IPS DF 19.7 (cell line): ENCODE data around the gene ADAMTS1.

Source experiments
- DNase-seq: peaks from one replicate; pipeline ENCODE4 v3.0.0-alpha.2; 2013; ENCODE audit warnings: low read depth, low spot score

The ADAMTS1 gene

GRCh38 chr21:26844258-26845065 lies 747 bp downstream of the ADAMTS1 start:
- no peak for DNase-seq

GRCh38 chr21:26843933-26844257 lies 1.3 kb downstream of the ADAMTS1 start:
- DNase-seq, result no peak

- no peak for DNase-seq
Measured at GRCh38 chr21:26842974-26843932, 2.0 kb downstream of the ADAMTS1 start.

GRCh38 chr21:26842300-26842699 lies 2.9 kb downstream of the ADAMTS1 start:
- no peak for DNase-seq

- DNase-seq, result no peak
Measured at GRCh38 chr21:26840912-26841311, 4.3 kb downstream of the ADAMTS1 start.

- DNase-seq, result no peak
Measured at GRCh38 chr21:26840201-26840600, 5.0 kb downstream of the ADAMTS1 start.

GRCh38 chr21:26837539-26837938 lies 7.7 kb downstream of the ADAMTS1 start:
- DNase-seq, result no peak

- no peak for DNase-seq
Measured at GRCh38 chr21:26836528-26836927, 8.7 kb downstream of the ADAMTS1 start.

- DNase-seq, result no peak
Measured at GRCh38 chr21:26835714-26836265, 9.4 kb downstream of the ADAMTS1 start.

- no peak for DNase-seq
Measured at GRCh38 chr21:26835027-26835713, 10.0 kb downstream of the ADAMTS1 start.

GRCh38 chr21:26834181-26834905 lies 10.9 kb downstream of the ADAMTS1 start:
- DNase-seq, result no peak

- DNase-seq, result no peak
Measured at GRCh38 chr21:26833460-26833939, 11.7 kb downstream of the ADAMTS1 start.

- no peak for DNase-seq
Measured at GRCh38 chr21:26833011-26833410, 12.2 kb downstream of the ADAMTS1 start.

- no peak for DNase-seq
Measured at GRCh38 chr21:26832546-26832945, 12.7 kb downstream of the ADAMTS1 start.

GRCh38 chr21:26826801-26827200 lies 18.4 kb downstream of the ADAMTS1 start:
- DNase-seq, result no peak

- DNase-seq, result no peak
Measured at GRCh38 chr21:26820509-26820908, 24.7 kb downstream of the ADAMTS1 start.

- no peak for DNase-seq
Measured at GRCh38 chr21:26819740-26820324, 25.4 kb downstream of the ADAMTS1 start.

GRCh38 chr21:26818906-26819305 lies 26.3 kb downstream of the ADAMTS1 start:
- DNase-seq, result no peak

- no peak for DNase-seq
Measured at GRCh38 chr21:26815197-26815596, 30.0 kb downstream of the ADAMTS1 start.

GRCh38 chr21:26814386-26814785 lies 30.8 kb downstream of the ADAMTS1 start:
- no peak for DNase-seq
